ENCODE measurements around the gene CELA2A.
"Not testable (repeated sequence)": the region's sequence is repeated elsewhere in the genome, so short reads cannot be mapped to it uniquely, and the experiment has no call there.

The CELA2A gene

GRCh38 chr1:15468145-15468544 is 11.6 kb downstream of the CELA2A start:
- DNase-seq (ENCODE audit: low read depth) = no peak

- no peak for DNase-seq (ENCODE audit: low read depth)
Measured at GRCh38 chr1:15469361-15469760, 12.8 kb downstream of the CELA2A start.

DNA sequence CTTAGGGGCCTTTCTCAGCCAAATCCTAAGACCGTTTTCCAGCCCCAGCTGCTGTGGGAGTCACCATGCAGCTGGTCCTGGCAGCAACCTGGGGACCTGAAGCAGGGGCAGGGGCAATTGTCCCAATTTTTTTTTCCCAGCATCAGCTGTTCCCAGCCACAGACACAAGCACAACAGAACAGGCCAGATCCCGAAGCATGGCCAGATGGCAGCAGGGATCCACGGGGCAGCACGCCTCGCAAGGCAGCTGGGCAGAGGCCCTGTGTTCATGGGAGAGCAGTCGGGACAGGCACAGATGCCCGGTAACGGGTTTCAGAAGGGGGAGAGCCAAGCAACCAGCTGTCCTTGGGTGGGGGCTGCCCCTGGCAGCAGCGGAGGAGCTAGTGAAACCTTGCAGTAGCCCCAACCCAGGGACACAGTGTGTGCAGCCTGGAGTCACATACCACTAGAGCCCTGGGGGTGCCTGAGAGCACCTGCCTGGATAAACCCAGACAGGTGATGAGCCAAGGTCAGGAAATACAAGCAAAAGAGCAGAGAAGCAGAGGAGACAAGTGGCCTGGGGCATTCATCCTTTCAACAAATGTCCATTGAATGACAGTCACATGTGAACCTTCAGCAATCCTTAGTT is 13.4 kb downstream of the CELA2A start:
- DNase-seq (ENCODE audit: low read depth) = not testable (repeated sequence)

DNA sequence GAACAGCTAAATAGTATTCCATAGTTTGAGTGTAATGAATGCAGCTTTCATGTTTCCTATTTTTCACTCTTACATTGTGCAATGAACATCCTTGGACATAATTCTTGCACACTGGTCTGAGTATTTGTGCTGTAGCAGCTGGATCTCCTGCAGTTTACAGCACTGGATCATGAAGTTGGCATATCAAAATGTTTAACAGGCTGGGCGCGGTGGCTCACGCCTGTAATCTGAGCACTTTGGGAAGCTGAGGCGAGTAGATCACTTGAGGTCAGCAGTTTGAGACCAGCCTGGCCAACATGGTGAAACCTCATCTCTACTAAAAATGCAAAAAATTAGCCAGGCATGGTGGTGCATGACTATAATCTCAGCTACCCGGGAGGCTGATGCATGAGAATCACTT is 14.5 kb downstream of the CELA2A start:
- not testable (repeated sequence) for DNase-seq (ENCODE audit: low read depth)

- not testable (repeated sequence) for DNase-seq (ENCODE audit: low read depth)
Measured at GRCh38 chr1:15471723-15472122, 15.2 kb downstream of the CELA2A start.

DNA sequence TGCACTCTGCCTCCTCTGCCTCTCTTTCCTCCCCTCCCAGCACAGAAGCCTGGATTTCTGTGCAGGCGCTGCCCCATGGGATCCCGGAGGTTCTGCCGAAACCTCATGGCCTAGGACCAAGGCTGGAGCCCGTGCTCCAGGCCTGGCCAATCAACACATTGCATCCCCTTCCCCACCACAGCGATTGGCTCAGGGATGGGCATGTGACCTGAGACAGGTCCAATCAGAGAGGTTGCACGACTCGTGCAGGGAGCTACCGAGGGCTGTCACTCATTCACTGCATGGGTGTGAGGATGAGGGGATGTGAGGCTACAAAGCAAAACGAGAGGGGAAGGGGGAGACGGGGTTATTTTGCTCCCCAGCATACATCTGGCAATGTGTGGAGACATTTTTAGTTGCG is 16.1 kb downstream of the CELA2A start:
- DNase-seq (ENCODE audit: low read depth) = no peak

DNA sequence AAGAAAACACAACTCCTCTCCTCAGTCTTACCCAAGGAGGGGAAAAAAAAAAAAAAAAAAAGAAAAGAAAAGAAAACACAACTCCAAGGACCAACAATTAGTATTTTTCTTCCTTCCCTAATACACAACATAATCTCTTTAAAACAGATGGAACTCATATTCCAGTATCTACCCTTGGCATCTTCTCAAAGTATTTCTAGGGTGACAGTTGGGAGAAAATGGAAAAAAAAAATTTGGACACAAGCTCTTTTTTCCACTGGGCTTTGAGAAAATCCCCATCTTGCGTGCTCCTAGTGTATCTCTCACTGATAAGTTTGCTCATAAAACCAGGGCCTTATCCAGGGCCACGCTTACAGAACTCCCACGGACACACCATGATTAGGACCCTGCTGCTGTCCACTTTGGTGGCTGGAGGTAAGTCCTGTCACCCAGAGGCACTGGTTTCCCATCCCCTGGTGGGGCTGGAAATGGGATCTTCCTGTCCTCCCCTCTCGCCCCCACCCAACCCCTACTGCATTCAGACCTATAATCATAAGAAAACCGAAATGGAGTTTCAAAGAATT is 19.3 kb downstream of the CELA2A start, which contains the start of gene CELA2B:
Gene CELA2B (plus strand): TSS at position 353 of the 563 bp plus-strand sequence. CDS start 22 bp downstream, at position 375.
- DNase-seq (ENCODE audit: low read depth) = no peak

GRCh38 chr1:15476927-15477326 is 20.4 kb downstream of the CELA2A start:
- no peak for DNase-seq (ENCODE audit: low read depth)

- DNase-seq (ENCODE audit: low read depth) = no peak
Measured at GRCh38 chr1:15477646-15478212, 21.2 kb downstream of the CELA2A start.

- no peak for DNase-seq (ENCODE audit: low read depth)
Measured at GRCh38 chr1:15479654-15480347, 23.3 kb downstream of the CELA2A start.

DNA sequence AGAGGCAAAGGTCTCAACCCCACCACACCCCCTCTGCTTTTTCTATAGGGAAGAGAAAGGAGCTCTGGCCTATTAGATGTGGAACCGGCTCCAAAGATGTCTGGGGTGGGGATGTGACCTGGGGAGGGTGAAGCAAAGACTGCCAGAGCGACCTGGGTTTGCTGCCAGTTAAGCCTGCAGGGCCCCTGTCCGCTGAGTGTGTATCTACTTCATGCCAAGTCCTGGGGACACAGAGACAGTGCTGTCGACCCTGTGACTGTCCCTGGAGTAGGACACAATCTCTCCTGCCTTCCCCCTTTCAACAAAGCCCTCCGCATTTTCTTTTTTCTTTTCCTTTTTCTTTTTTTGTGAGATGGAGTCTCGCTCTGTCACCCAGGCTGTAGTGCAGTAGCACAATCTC is 25.9 kb downstream of the CELA2A start:
- DNase-seq (ENCODE audit: low read depth) = not testable (repeated sequence)

DNA sequence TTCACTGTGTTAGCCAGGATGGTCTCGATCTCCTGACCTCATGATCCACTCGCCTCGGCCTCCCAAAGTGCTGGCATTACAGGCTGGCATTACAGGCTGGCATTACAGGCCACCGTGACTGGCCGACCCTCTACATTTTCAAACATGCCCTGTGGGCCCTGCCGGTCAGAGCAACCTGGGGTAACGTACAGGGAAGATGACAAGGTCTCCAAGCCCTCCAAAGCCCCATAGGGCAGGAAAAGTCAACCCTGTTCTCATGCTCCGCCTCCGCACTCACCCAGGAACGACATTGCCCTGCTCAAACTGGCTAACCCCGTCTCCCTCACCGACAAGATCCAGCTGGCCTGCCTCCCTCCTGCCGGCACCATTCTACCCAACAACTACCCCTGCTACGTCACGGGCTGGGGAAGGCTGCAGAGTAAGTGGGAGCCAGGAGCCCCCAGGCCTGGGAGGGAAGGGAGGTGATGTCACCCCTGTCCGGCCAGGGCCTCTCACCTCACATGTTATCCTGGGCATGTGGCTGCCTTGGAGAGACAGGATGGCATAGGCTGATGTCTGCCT is 26.5 kb downstream of the CELA2A start:
- DNase-seq (ENCODE audit: low read depth) = not testable (repeated sequence)

- no peak for DNase-seq (ENCODE audit: low read depth)
Measured at GRCh38 chr1:15483971-15484370, 27.4 kb downstream of the CELA2A start.

GRCh38 chr1:15484443-15484842 is 27.9 kb downstream of the CELA2A start:
- DNase-seq (ENCODE audit: low read depth) = not testable (repeated sequence)

- no peak for DNase-seq (ENCODE audit: low read depth)
Measured at GRCh38 chr1:15485636-15486035, 29.1 kb downstream of the CELA2A start.

DNA sequence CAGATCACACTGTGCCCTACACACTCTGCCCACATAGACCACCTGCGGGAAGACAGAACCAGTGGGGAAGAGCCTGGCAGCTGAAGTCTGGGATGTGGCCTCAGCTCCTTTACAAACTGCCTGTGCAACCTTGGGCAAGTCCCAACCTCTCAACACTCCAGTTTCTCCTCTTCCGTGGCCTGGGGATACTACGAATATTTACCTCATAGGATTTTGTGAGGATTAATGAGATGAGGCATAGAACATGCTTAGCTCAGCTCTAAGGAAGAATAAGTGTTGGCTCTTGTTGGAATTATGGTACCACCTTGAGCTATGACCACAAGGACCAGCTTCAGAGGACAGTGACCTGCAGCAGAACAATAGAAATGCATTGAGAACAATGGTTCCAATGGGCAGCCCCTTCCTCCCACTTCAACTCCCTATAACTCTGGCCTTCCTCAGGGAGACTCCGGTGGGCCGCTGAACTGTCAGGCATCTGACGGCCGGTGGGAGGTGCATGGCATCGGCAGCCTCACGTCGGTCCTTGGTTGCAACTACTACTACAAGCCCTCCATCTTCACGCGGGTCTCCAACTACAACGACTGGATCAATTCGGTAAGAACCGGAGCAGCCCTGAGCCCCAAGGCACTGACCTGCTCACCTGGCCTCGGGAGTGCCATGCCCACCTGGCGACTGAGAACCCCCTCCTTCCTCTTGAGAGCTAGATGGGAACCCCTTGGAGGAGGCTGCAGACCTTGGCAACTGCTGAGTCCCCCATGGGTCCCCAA is 30.5 kb downstream of the CELA2A start:
- DNase-seq (ENCODE audit: low read depth) = not testable (repeated sequence)

GRCh38 chr1:15488371-15488770 is 31.8 kb downstream of the CELA2A start:
- DNase-seq (ENCODE audit: low read depth) = no peak

- no peak for DNase-seq (ENCODE audit: low read depth)
Measured at GRCh38 chr1:15489052-15489736, 32.7 kb downstream of the CELA2A start.

GRCh38 chr1:15491010-15491409 is 34.5 kb downstream of the CELA2A start:
- not testable (repeated sequence) for DNase-seq (ENCODE audit: low read depth)

- no peak for DNase-seq (ENCODE audit: low read depth)
Measured at GRCh38 chr1:15492596-15492995, 36.1 kb downstream of the CELA2A start.

- DNase-seq (ENCODE audit: low read depth) = no peak
Measured at GRCh38 chr1:15493869-15494390, 37.4 kb downstream of the CELA2A start.

Measured in T follicular helper cell (primary cell).